HepG2 (cell line): Measurements from ENCODE around the gene IKZF4. TPM values are rescaled to one million over a fixed set of nuclear protein-coding genes. Genes with fewer than 3 reads are reported as not detected.

Experiments used
- ATF1 ChIP-seq: IDR thresholded peaks from 2 replicates; pipeline ENCODE4 v1.6.1; 2016; ENCODE audit warnings: mild to moderate bottlenecking, control low read depth
- CC2D1A ChIP-seq: sonication (generic); formaldehyde crosslinking; IDR thresholded peaks from 2 replicates; pipeline ENCODE4 v1.8.1; 2023; ENCODE audit warnings: mild to moderate bottlenecking, missing genetic modification reagents
- EED ChIP-seq: sonication (generic); formaldehyde crosslinking; IDR thresholded peaks from 2 replicates; pipeline ENCODE4 v1.5.0; 2020; ENCODE audit warnings: mild to moderate bottlenecking, missing genetic modification reagents
- GABPA ChIP-seq, 2 experiments: IDR thresholded peaks; 2 replicates each; pipeline ENCODE4 v1.6.1; 2011 to 2016; ENCODE audit warnings: low read depth in 2 of 2, low read length in 1 of 2, missing biosample characterization in 1 of 2, missing genetic modification characterization in 1 of 2
- LCORL ChIP-seq, 2 experiments: fragments of 450-650 bp in 1 of 2; sonication (generic) in 1 of 2; formaldehyde crosslinking in 1 of 2; IDR thresholded peaks; 2 replicates each; pipeline versions ENCODE4 v1.5.0 to v1.6.1; 2017 to 2020; ENCODE audit warnings: antibody characterized with exemption in 1 of 2, missing genetic modification reagents in 1 of 2
- NCOA1 ChIP-seq: sonication (generic); formaldehyde crosslinking; IDR thresholded peaks from 2 replicates; pipeline ENCODE4 v1.9.0; 2021; ENCODE audit warnings: missing genetic modification reagents
- RBFOX2 ChIP-seq: fragments of 200-400 bp; formaldehyde crosslinking; IDR thresholded peaks from 2 replicates; pipeline ENCODE4 v1.6.1; 2017; ENCODE audit warnings: low read depth, mild to moderate bottlenecking, low read length
- RFXANK ChIP-seq: IDR thresholded peaks from 2 replicates; pipeline ENCODE4 v1.6.1; 2016
- SMYD3 ChIP-seq: sonication (generic); formaldehyde crosslinking; IDR thresholded peaks from 2 replicates; pipeline ENCODE4 v1.8.1; 2023; ENCODE audit warnings: mild to moderate bottlenecking, missing genetic modification reagents
- TBX3 ChIP-seq: fragments of 450-650 bp; IDR thresholded peaks from 2 replicates; pipeline ENCODE4 v1.6.1; 2017; ENCODE audit warnings: antibody characterized with exemption, mild to moderate bottlenecking, inconsistent platforms, borderline replicate concordance
- ZFP90 ChIP-seq: sonication (generic); formaldehyde crosslinking; IDR thresholded peaks from 2 replicates; pipeline ENCODE4 v1.8.0; 2022; ENCODE audit warnings: missing genetic modification reagents, mild to moderate bottlenecking, inconsistent platforms, borderline replicate concordance
- ZFX ChIP-seq: sonication (generic); formaldehyde crosslinking; IDR thresholded peaks from 2 replicates; pipeline ENCODE4 v1.4.0; 2020; ENCODE audit warnings: mild to moderate bottlenecking, low read depth, missing genetic modification reagents, moderate library complexity
- ZNF260 ChIP-seq: sonication (generic); formaldehyde crosslinking; IDR thresholded peaks from 2 replicates; pipeline ENCODE4 v1.4.0; 2020; ENCODE audit warnings: missing genetic modification reagents, low read depth, mild to moderate bottlenecking, borderline replicate concordance
- ZNF263 ChIP-seq: sonication (generic); formaldehyde crosslinking; IDR thresholded peaks from 2 replicates; pipeline ENCODE4 v1.4.0; 2020; ENCODE audit warnings: missing genetic modification reagents
- ZNF572 ChIP-seq: sonication (generic); formaldehyde crosslinking; IDR thresholded peaks from 2 replicates; pipeline ENCODE4 v1.5.1; 2020; ENCODE audit warnings: mild to moderate bottlenecking, missing genetic modification reagents
- ZNF598 ChIP-seq: sonication (generic); formaldehyde crosslinking; IDR thresholded peaks from 2 replicates; pipeline ENCODE4 v1.5.1; 2020; ENCODE audit warnings: mild to moderate bottlenecking, missing genetic modification reagents, borderline replicate concordance
- ZNF644 ChIP-seq: IDR thresholded peaks from 2 replicates; pipeline ENCODE4 v1.6.1; 2016; ENCODE audit warnings: low read depth
- ZNF720 ChIP-seq: sonication (generic); formaldehyde crosslinking; IDR thresholded peaks from 2 replicates; pipeline ENCODE4 v1.4.0; 2020; ENCODE audit warnings: missing genetic modification reagents
- ZNF782 ChIP-seq: sonication (generic); formaldehyde crosslinking; IDR thresholded peaks from 2 replicates; pipeline ENCODE4 v1.4.0; 2020; ENCODE audit warnings: missing genetic modification reagents, mild to moderate bottlenecking, borderline replicate concordance
- ZSCAN31 ChIP-seq: sonication (generic); formaldehyde crosslinking; IDR thresholded peaks from 2 replicates; pipeline ENCODE4 v1.5.0; 2020; ENCODE audit warnings: low read depth, mild to moderate bottlenecking, missing genetic modification reagents
- polyA plus RNA-seq, 8 experiments: library from polyadenylated mRNA; depleted of rRNA in 3 of 8; stranded (reverse) in 7 of 8; unstranded in 1 of 8; fragments of >200 nt; fragmentation: Illumina TruSeq in 4 of 8; extraction: Trizol in 4 of 8; gene quantifications; 2 replicates each; pipeline versions ENCODE4 v1.2.1 to v1.2.3, GENCODE V29; 2011 to 2016; ENCODE audit warnings: low read depth in 4 of 8, missing spikeins in 1 of 8, mixed read lengths in 1 of 8; ENCODE audit not compliant: insufficient read depth in 1 of 8
- total RNA-seq, 5 experiments: library from RNA; depleted of rRNA; stranded (reverse); fragments of >200 nt; fragmentation: Illumina TruSeq; extraction: Trizol; gene quantifications; 2 replicates each; pipeline ENCODE4 v1.2.3, GENCODE V29; 2016; ENCODE audit warnings: low read depth in 1 of 5
- TF ChIP-seq, protein P1 (sequence below): sonication (generic); formaldehyde crosslinking; IDR thresholded peaks from 2 replicates; pipeline ENCODE4 v1.5.0; 2020; ENCODE audit warnings: missing genetic modification reagents, mild to moderate bottlenecking, borderline replicate concordance
- TF ChIP-seq, protein P2 (sequence below): sonication (generic); formaldehyde crosslinking; IDR thresholded peaks from 2 replicates; pipeline ENCODE4 v1.8.0; 2022; ENCODE audit warnings: low read depth, missing genetic modification reagents
- TF ChIP-seq, protein P3 (sequence below): sonication (generic); formaldehyde crosslinking; conservative IDR thresholded peaks from 2 replicates; pipeline ENCODE4 v1.8.0; 2022; ENCODE audit warnings: low read depth, missing genetic modification reagents

IKZF4 gene
- total and polyA plus RNA-seq, 2 of the 13 experiments (the other 11 are each of a cell fraction or from before 2014, with no cell fraction given) = 0.58 to 2.2 TPM

DNA sequence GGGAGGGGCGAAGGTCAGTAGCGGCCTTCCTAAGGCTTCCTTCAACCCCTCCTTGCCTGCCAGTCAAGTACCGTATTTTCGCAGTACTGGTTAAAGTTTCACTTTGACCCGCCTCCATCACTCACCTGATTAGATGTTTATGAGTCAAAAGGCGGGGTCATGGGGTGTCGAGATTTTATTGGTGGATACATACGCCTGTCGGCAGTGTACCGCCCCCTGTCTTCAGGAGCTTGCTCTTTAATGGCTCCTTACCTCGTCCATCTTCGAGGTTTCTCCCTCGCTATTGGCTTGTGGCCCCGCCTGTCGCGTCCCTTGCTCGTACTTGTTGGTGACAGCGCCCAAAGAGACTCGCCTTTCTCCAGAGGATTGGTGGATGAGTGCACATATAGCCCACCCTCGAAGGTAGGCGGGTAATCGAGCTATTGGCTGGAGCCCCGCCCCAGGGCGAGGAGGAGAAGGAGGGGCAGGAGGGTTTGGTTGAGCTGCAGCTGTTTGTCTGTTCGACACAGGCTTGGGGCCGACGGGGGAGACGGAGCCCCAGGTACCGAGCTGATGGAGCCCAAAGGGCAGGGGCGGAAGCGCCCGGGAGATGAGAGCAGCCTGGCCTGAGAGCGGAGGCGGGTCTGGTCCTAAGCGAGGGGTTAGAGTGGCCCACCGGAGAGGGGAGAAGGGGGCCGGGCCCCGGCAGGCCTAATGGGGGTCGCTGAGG, 47.1 kb upstream of the IKZF4 start, which contains the start of gene RAB5B (continued):
- TF ChIP-seq EED (CRISPR knock-in tag) (no peak), ZNF782 (CRISPR knock-in tag) (peak; percentile 48; the same call in 1 of the 2 replicates), ZNF644 (CRISPR knock-in tag) (0 out of 2 replicates have a peak, but pooled peaks have one; percentile 31), RFXANK (peak; percentile 81; the same call in 1 of the 2 replicates), LCORL (IDR thresholded peaks at IDR 0.05) (no peak), LCORL (CRISPR knock-in tag; IDR thresholded peaks at IDR 0.05) (0 out of 2 replicates have a peak, but pooled peaks have one; percentile 26), ZFP90 (CRISPR knock-in tag) (0 out of 2 replicates have a peak, but pooled peaks have one; percentile 79), ZNF598 (CRISPR knock-in tag) (peak; percentile 89), ZNF572 (CRISPR knock-in tag) (0 out of 2 replicates have a peak, but pooled peaks have one; percentile 62), ATF1 (peak; percentile 97), SMYD3 (CRISPR knock-in tag) (peak; percentile 58; the same call in 1 of the 2 replicates), RBFOX2 (peak; percentile 86), ZNF720 (CRISPR knock-in tag) (0 out of 2 replicates have a peak, but pooled peaks have one; percentile 54), TBX3 (peak; percentile 58; the same call in 1 of the 2 replicates), ZSCAN31 (CRISPR knock-in tag) (no peak), GABPA (IDR thresholded peaks at IDR 0.05; ENCODE audit: low read depth, low read length) (no peak), GABPA (CRISPR knock-in tag; IDR thresholded peaks at IDR 0.05; ENCODE audit: low read depth) (peak; percentile 68), CC2D1A (CRISPR knock-in tag) (no peak), ZNF260 (CRISPR knock-in tag) (no peak), NCOA1 (CRISPR knock-in tag) (no peak), ZNF263 (CRISPR knock-in tag) (no peak), ZFX (CRISPR knock-in tag) (peak; percentile 98)
- TF ChIP-seq, protein P1, sequence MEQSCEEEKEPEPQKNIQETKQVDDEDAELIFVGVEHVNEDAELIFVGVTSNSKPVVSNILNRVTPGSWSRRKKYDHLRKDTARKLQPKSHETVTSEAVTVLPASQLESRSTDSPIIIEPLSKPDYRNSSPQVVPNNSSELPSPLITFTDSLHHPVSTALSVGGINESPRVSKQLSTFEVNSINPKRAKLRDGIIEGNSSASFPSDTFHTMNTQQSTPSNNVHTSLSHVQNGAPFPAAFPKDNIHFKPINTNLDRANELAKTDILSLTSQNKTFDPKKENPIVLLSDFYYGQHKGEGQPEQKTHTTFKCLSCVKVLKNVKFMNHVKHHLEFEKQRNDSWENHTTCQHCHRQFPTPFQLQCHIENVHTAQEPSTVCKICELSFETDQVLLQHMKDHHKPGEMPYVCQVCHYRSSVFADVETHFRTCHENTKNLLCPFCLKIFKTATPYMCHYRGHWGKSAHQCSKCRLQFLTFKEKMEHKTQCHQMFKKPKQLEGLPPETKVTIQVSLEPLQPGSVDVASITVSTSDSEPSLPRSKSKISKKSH (CRISPR knock-in tag) = peak; percentile 88; the same call in 1 of the 2 replicates
- TF ChIP-seq, protein P2, sequence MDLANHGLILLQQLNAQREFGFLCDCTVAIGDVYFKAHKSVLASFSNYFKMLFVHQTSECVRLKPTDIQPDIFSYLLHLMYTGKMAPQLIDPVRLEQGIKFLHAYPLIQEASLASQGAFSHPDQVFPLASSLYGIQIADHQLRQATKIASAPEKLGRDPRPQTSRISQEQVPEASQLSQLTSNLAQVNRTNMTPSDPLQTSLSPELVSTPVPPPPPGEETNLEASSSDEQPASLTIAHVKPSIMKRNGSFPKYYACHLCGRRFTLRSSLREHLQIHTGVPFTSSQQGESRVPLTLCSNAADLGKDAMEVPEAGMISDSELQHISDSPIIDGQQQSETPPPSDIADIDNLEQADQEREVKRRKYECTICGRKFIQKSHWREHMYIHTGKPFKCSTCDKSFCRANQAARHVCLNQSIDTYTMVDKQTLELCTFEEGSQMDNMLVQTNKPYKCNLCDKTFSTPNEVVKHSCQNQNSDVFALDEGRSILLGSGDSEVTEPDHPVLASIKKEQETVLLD = no peak
- TF ChIP-seq, protein P3, sequence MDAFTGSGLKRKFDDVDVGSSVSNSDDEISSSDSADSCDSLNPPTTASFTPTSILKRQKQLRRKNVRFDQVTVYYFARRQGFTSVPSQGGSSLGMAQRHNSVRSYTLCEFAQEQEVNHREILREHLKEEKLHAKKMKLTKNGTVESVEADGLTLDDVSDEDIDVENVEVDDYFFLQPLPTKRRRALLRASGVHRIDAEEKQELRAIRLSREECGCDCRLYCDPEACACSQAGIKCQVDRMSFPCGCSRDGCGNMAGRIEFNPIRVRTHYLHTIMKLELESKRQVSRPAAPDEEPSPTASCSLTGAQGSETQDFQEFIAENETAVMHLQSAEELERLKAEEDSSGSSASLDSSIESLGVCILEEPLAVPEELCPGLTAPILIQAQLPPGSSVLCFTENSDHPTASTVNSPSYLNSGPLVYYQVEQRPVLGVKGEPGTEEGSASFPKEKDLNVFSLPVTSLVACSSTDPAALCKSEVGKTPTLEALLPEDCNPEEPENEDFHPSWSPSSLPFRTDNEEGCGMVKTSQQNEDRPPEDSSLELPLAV (CRISPR knock-in tag) = no peak
